ENCODE data around the gene MORN1. TPM values are rescaled to one million over a fixed set of nuclear protein-coding genes. Genes with fewer than 3 reads are reported as not detected.
A peak's percentile ranks its signal among the peaks of the same experiment; 100 is the strongest.

MORN1 gene
- total and polyA plus RNA-seq, 8 donors, result 4.7 to 9.3 (median 5.3) TPM

GRCh38 chr1:2312160-2312514, 79.2 kb downstream of the MORN1 start:
- no peak for FAIRE-seq
- Histone ChIP-seq H3K36me3 (peaks cover 0 to 12% (median 7%) of the 10 kb centered on the region in 3 donors), H3K4me1 (no peaks in the 10 kb centered on the region), H3K9me3 (no peaks in the 10 kb centered on the region), H3K4me3 (no peak overlapping the region), H3K27ac (no peak overlapping the region), H3K27me3 (no peaks in the 10 kb centered on the region)
- DNase-seq, result no peak
- no peak for ATAC-seq
- intact Hi-C loops (cut with DNase I), result loop anchor here in 1 of 3 donors (5.0 kb wide), 1 partner anchor 115 kb away; no protein-coding TSS in a partner anchor
- 81 to 83% methylated on average over 10 of the region's 10 CpGs for WGBS, 2 donors
- TF ChIP-seq CTCF (IDR thresholded peaks at IDR 0.05), result no peak

GRCh38 chr1:2311184-2312032, 79.9 kb downstream of the MORN1 start:
- DNase-seq, result no peak
- peak in 1 of 4 donors; percentile 17 for TF ChIP-seq CTCF (IDR thresholded peaks at IDR 0.05)
- no peaks in the 10 kb centered on the region for H3K27me3 ChIP-seq
- ATAC-seq, result peak in 3 of 4 donors; percentile 26 to 42 (median 39)
- no peak overlapping the region for H3K4me3 ChIP-seq
- intact Hi-C loops (cut with DNase I), result loop anchor here in 1 of 3 donors (5.0 kb wide), 1 partner anchor 114 kb away; no protein-coding TSS in a partner anchor
- H3K4me1 ChIP-seq, result no peaks in the 10 kb centered on the region
- WGBS, 2 donors, result 54 to 56% methylated on average over 17 to 21 of the region's 21 CpGs
- FAIRE-seq, result no peak
- H3K36me3 ChIP-seq, result peaks cover 0 to 16% (median 7%) of the 10 kb centered on the region in 3 donors
- H3K9me3 ChIP-seq, result no peaks in the 10 kb centered on the region
- H3K27ac ChIP-seq, result no peak overlapping the region

- H3K4me1 ChIP-seq, result no peaks in the 10 kb centered on the region
- no peaks in the 10 kb centered on the region for H3K27me3 ChIP-seq
- no peak overlapping the region for H3K4me3 ChIP-seq
- peaks cover 0 to 20% (median 7%) of the 10 kb centered on the region in 3 donors for H3K36me3 ChIP-seq
- FAIRE-seq, result no peak
- intact Hi-C loops (cut with DNase I), result loop anchor here in 1 of 3 donors (5.0 kb wide), 1 partner anchor 113 kb away; no protein-coding TSS in a partner anchor
- no peak overlapping the region for H3K27ac ChIP-seq
- TF ChIP-seq CTCF (IDR thresholded peaks at IDR 0.05), result no peak
- ATAC-seq, result no peak
- H3K9me3 ChIP-seq, result no peaks in the 10 kb centered on the region
- 67 to 68% methylated on average over 26 to 28 of the region's 28 CpGs for WGBS, 2 donors
- no peak for DNase-seq
Observed at GRCh38 chr1:2310332-2311183, 80.8 kb downstream of the MORN1 start.

GRCh38 chr1:2308844-2309243, 82.5 kb downstream of the MORN1 start:
- Histone ChIP-seq H3K36me3 (peaks cover 0 to 30% (median 14%) of the 10 kb centered on the region in 3 donors), H3K4me1 (no peaks in the 10 kb centered on the region), H3K27me3 (no peaks in the 10 kb centered on the region), H3K9me3 (no peaks in the 10 kb centered on the region), H3K4me3 (no peak overlapping the region), H3K27ac (no peak overlapping the region)
- intact Hi-C loops (cut with DNase I), result loop anchor here in 1 of 3 donors (10.0 kb wide), 1 partner anchor 74 kb away; no protein-coding TSS in a partner anchor
- no peak for FAIRE-seq
- no peak for DNase-seq
- no peak for ATAC-seq
- no peak for TF ChIP-seq CTCF (IDR thresholded peaks at IDR 0.05)
- 94 to 96% methylated on average over 20 of the region's 20 CpGs for WGBS, 2 donors

Measured in pancreas (tissue), 10 donors.